HCT116 (cell line): ENCODE measurements around the gene SMURF1. TPM values are rescaled to one million over a fixed set of nuclear protein-coding genes. Genes with fewer than 3 reads are reported as not detected.

ENCODE experiments used
- ATAC-seq: fragments of 200-7000 bp; cut with Tn5 transposase; 2 replicates; pipeline ENCODE4 v1.9.1; 2020; ENCODE audit warnings: mild to moderate bottlenecking, moderate library complexity
- BruUV-seq: library from RNA; stranded (reverse); fragments of 400-500 nt; replicated peaks from 2 replicates; lab custom pipeline; 2021; lab: Mats Ljungman, UMichigan
- CTCF ChIA-PET: fragments of 300-600 bp; sonication (Branson Sonifier 250); formaldehyde crosslinking; loops from one replicate; lab custom pipeline; 2021; ENCODE audit warnings: antibody characterized with exemption; lab: Charles Lee
- POLR2A ChIA-PET: fragments of 300-600, 350-600 bp; sonication (Branson Sonifier 250); formaldehyde crosslinking; loops from one replicate; lab custom pipeline; 2021; ENCODE audit warnings: antibody characterized with exemption; lab: Charles Lee
- RAD21 ChIA-PET, 2 experiments: fragments of 300-600 bp; sonication (Branson Sonifier 250); formaldehyde crosslinking; loops; one replicate each; lab custom pipeline; 2023; ENCODE audit warnings: low total read pairs in 2 of 2; ENCODE audit not compliant: uncharacterized antibody in 2 of 2, unreplicated experiment in 2 of 2, low non-redundant PET in 1 of 2; lab: Charles Lee
- DNase-seq: peaks from one replicate; pipeline ENCODE4 v3.0.0-alpha.2; 2010; ENCODE audit warnings: low read depth, low spot score
- H2AFZ ChIP-seq: fragments of 200-600 bp; shearing (Covaris generic), sonication (generic); 2 replicates; pipeline ENCODE4 v1.6.1; 2017; ENCODE audit warnings: low read depth, mixed run types, mixed read lengths, antibody characterized with exemption, low read length; ENCODE audit not compliant: poor library complexity, severe bottlenecking
- H3K27ac ChIP-seq: 2 replicates; pipeline ENCODE4 v1.5.1; 2012; ENCODE audit warnings: low read depth, low read length
- H3K27me3 ChIP-seq: fragments of 200-600 bp; sonication (generic); 2 replicates; pipeline ENCODE4 v1.6.1; 2016; ENCODE audit warnings: mixed run types, low read length, mixed read lengths; ENCODE audit not compliant: insufficient read depth
- H3K36me3 ChIP-seq, 2 experiments: fragments of 200-500 bp in 1 of 2; fragments of 200-600 bp in 1 of 2; sonication (Bioruptor generic) in 1 of 2; sonication (generic) in 1 of 2; 2 replicates each; pipeline versions ENCODE4 v1.5.1 to v1.6.1; 2014 to 2016; ENCODE audit warnings: low read length in 2 of 2, inconsistent platforms in 1 of 2, mixed read lengths in 1 of 2, mixed run types in 1 of 2; ENCODE audit not compliant: insufficient read depth in 2 of 2, control insufficient read depth in 1 of 2
- H3K4me1 ChIP-seq, 2 experiments: fragments of 200-600 bp in 1 of 2; sonication (generic) in 1 of 2; 2 replicates each; pipeline versions ENCODE4 v1.5.1 to v1.6.1; 2012 to 2017; ENCODE audit warnings: low read length in 2 of 2, inconsistent platforms in 1 of 2, mild to moderate bottlenecking in 1 of 2, mixed read lengths in 1 of 2, mixed run types in 1 of 2, moderate library complexity in 1 of 2; ENCODE audit not compliant: insufficient read depth in 2 of 2, control insufficient read depth in 1 of 2
- H3K4me2 ChIP-seq: fragments of 200-600 bp; sonication (generic); 2 replicates; pipeline ENCODE4 v1.6.1; 2017; ENCODE audit warnings: mixed run types, low read length, mixed read lengths
- H3K4me3 ChIP-seq, 2 experiments: fragments of 200-600 bp in 1 of 2; sonication (generic) in 1 of 2; replicated peaks in 1 of 2; 2 replicates each; pipeline ENCODE4 v1.5.1; 2011 to 2016; ENCODE audit warnings: low read length in 2 of 2, control low read depth in 1 of 2, low read depth in 1 of 2, mild to moderate bottlenecking in 1 of 2, mixed read lengths in 1 of 2, mixed run types in 1 of 2
- H3K79me2 ChIP-seq: fragments of 200-600 bp; sonication (generic); 2 replicates; pipeline ENCODE4 v1.6.1; 2017; ENCODE audit warnings: mild to moderate bottlenecking, mixed run types, low read length, moderate library complexity, mixed read lengths; ENCODE audit not compliant: insufficient read depth
- H3K9ac ChIP-seq: fragments of 200-600 bp; sonication (generic); 2 replicates; pipeline ENCODE4 v1.6.1; 2016; ENCODE audit warnings: low read length, mixed read lengths
- H3K9me2 ChIP-seq: fragments of 200-600 bp; sonication (generic), shearing (Covaris generic); 2 replicates; pipeline ENCODE4 v1.6.1; 2017; ENCODE audit warnings: mixed run types, mild to moderate bottlenecking, moderate library complexity; ENCODE audit not compliant: insufficient read depth
- H3K9me3 ChIP-seq, 2 experiments: fragments of 200-500 bp in 1 of 2; fragments of 200-600 bp in 1 of 2; sonication (Bioruptor generic) in 1 of 2; sonication (generic) in 1 of 2; 2 replicates each; pipeline ENCODE4 v1.6.1; 2014 to 2017; ENCODE audit warnings: low read length in 2 of 2, mixed read lengths in 2 of 2, inconsistent platforms in 1 of 2, low read depth in 1 of 2, mild to moderate bottlenecking in 1 of 2, mixed run types in 1 of 2, moderate library complexity in 1 of 2; ENCODE audit not compliant: control insufficient read depth in 1 of 2, insufficient read depth in 1 of 2
- H4K20me1 ChIP-seq: fragments of 200-600 bp; sonication (generic), shearing (Covaris generic); 2 replicates; pipeline ENCODE4 v1.6.1; 2017; ENCODE audit warnings: mixed run types, mild to moderate bottlenecking, moderate library complexity; ENCODE audit not compliant: insufficient read depth
- ATF3 ChIP-seq: IDR thresholded peaks from 2 replicates; pipeline ENCODE4 v1.6.1; 2012
- CEBPB ChIP-seq: IDR thresholded peaks from 2 replicates; pipeline ENCODE4 v1.6.1; 2012; ENCODE audit warnings: low read depth
- ELF1 ChIP-seq: IDR thresholded peaks from 2 replicates; pipeline ENCODE4 v1.6.1; 2012; ENCODE audit warnings: low read depth, borderline replicate concordance
- EZH2 ChIP-seq: fragments of 200-600 bp; sonication (generic); IDR thresholded peaks from 2 replicates; pipeline ENCODE4 v1.6.1; 2017; ENCODE audit warnings: antibody characterized with exemption, mixed run types
- FOSL1 ChIP-seq: IDR thresholded peaks from 2 replicates; pipeline ENCODE4 v1.6.1; 2012; ENCODE audit warnings: low read depth
- MAX ChIP-seq: IDR thresholded peaks from 2 replicates; pipeline ENCODE4 v1.6.1; 2012
- POLR2AphosphoS5 ChIP-seq: IDR thresholded peaks from 2 replicates; pipeline ENCODE4 v1.6.1; 2011; ENCODE audit warnings: mild to moderate bottlenecking, low read depth, low read length, moderate library complexity
- REST ChIP-seq: IDR thresholded peaks from 2 replicates; pipeline ENCODE4 v1.6.1; 2012; ENCODE audit warnings: low read depth
- TCF7L2 ChIP-seq: IDR thresholded peaks from 2 replicates; pipeline ENCODE4 v1.7.0; 2011; ENCODE audit warnings: borderline replicate concordance, inconsistent platforms; ENCODE audit not compliant: insufficient read depth, insufficient read length; ENCODE audit errors: extremely low read depth
- ZBTB33 ChIP-seq: IDR thresholded peaks from 2 replicates; pipeline ENCODE4 v1.6.1; 2011; ENCODE audit warnings: mild to moderate bottlenecking, low read length, moderate library complexity; ENCODE audit not compliant: insufficient replicate concordance; ENCODE audit errors: extremely low read depth
- ZNF274 ChIP-seq: fragments of 200-500 bp; sonication (Bioruptor generic); IDR thresholded peaks from 2 replicates; pipeline ENCODE4 v1.6.1; 2014; ENCODE audit warnings: mild to moderate bottlenecking, low read depth, low read length, inconsistent platforms
- intact Hi-C: fragments of 100-400 bp; cut with micrococcal nuclease; formaldehyde crosslinking; loops from 2 replicates; pipeline ENCODE4 v1.10.0; 2022
- total RNA-seq: library from RNA; stranded (reverse); gene quantifications from one replicate; pipeline ENCODE4 v1.2.1, GENCODE V29; 2021; ENCODE audit not compliant: unreplicated experiment

Gene SMURF1
- total RNA-seq, 1 experiment from 2014 or later: 24.6 TPM

GRCh38 chr7:99123571-99124033 is 20.3 kb downstream of the SMURF1 start:
- no peaks in the 10 kb centered on the region for H3K27me3 ChIP-seq
- H3K4me2 ChIP-seq: no peak overlapping the region
- peaks cover 7 to 25% of the 10 kb centered on the region in 2 experiments; a peak in 3 of 4 replicates for H3K4me1 ChIP-seq
- ChIA-PET RAD21 (no interaction called here), POLR2A (no interaction called here), CTCF (no interaction called here)
- no peak overlapping the region for H3K27ac ChIP-seq
- no peaks in the 10 kb centered on the region; a peak in 1 of 4 replicates for H3K9me3 ChIP-seq
- BruUV-seq: no TSS peak
- no peaks in the 10 kb centered on the region for H3K9me2 ChIP-seq
- intact Hi-C loops: no loop called here
- TF ChIP-seq MAX (no peak), EZH2 (no peak)
- H3K9ac ChIP-seq: no peak overlapping the region
- ATAC-seq: no peak
- H3K4me3 ChIP-seq: no peak overlapping the region
- H4K20me1 ChIP-seq: peaks cover 3% of the 10 kb centered on the region; the same call in 1 of the 2 replicates
- DNase-seq: no peak
- no peak overlapping the region for H2AFZ ChIP-seq
- peaks cover 92% of the 10 kb centered on the region for H3K79me2 ChIP-seq
- H3K36me3 ChIP-seq: peaks cover 0 to 7% of the 10 kb centered on the region in 2 experiments; a peak in 1 of 4 replicates

GRCh38 chr7:99122762-99123161 is 21.1 kb downstream of the SMURF1 start:
- no peak for ATAC-seq
- H2AFZ ChIP-seq: no peak overlapping the region
- CTCF ChIA-PET: no interaction called here
- POLR2A ChIA-PET: no interaction called here
- H3K27ac ChIP-seq: no peak overlapping the region
- H3K9me2 ChIP-seq: no peaks in the 10 kb centered on the region
- BruUV-seq: no TSS peak
- H3K9ac ChIP-seq: no peak overlapping the region
- no peaks in the 10 kb centered on the region; a peak in 1 of 4 replicates for H3K9me3 ChIP-seq
- RAD21 ChIA-PET: no interaction called here
- no peak for DNase-seq
- no peak overlapping the region for H3K4me2 ChIP-seq
- intact Hi-C loops: no loop called here
- peaks cover 7 to 25% of the 10 kb centered on the region in 2 experiments; a peak in 3 of 4 replicates for H3K4me1 ChIP-seq
- H3K27me3 ChIP-seq: no peaks in the 10 kb centered on the region
- H4K20me1 ChIP-seq: peaks cover 2% of the 10 kb centered on the region; the same call in 1 of the 2 replicates
- no peak overlapping the region for H3K4me3 ChIP-seq
- H3K79me2 ChIP-seq: peaks cover 92% of the 10 kb centered on the region
- TF ChIP-seq ZNF274 (no peak), REST (no peak), ATF3 (no peak), FOSL1 (no peak), ELF1 (no peak), ZBTB33 (no peak), CEBPB (no peak), TCF7L2 (no peak), POLR2AphosphoS5 (no peak)
- H3K36me3 ChIP-seq: peaks cover 0 to 7% of the 10 kb centered on the region in 2 experiments; a peak in 1 of 4 replicates
